Upper lobe of right lung (tissue), 1 donor: ENCODE measurements around the gene PRDX1. TPM values are rescaled to one million over a fixed set of nuclear protein-coding genes. Genes with fewer than 3 reads are reported as not detected.
"Not testable (repeated sequence)": the region's sequence is repeated elsewhere in the genome, so short reads cannot be mapped to it uniquely, and the experiment has no call there.

Source experiments
- ATAC-seq: fragments of 200-7000 bp; cut with Tn5 transposase; one replicate; pipeline ENCODE4 v1.9.1; 2020; ENCODE audit warnings: mild to moderate bottlenecking, moderate library complexity
- DNase-seq: peaks from one replicate; pipeline ENCODE4 v3.0.0-alpha.2; 2020
- H3K27ac ChIP-seq: fragments of 200-600 bp; one replicate; pipeline ENCODE4 v1.8.0; 2022
- H3K27me3 ChIP-seq: fragments of 200-600 bp; one replicate; pipeline ENCODE4 v1.8.0; 2022; ENCODE audit warnings: mild to moderate bottlenecking
- H3K36me3 ChIP-seq: fragments of 200-600 bp; one replicate; pipeline ENCODE4 v1.8.0; 2022
- H3K4me1 ChIP-seq: fragments of 200-600 bp; one replicate; pipeline ENCODE4 v1.8.0; 2022
- H3K4me3 ChIP-seq: fragments of 200-600 bp; one replicate; pipeline ENCODE4 v1.8.0; 2022; ENCODE audit warnings: mild to moderate bottlenecking
- H3K9me3 ChIP-seq: fragments of 200-600 bp; one replicate; pipeline ENCODE4 v1.8.0; 2022
- CTCF ChIP-seq: fragments of 200-600 bp; IDR thresholded peaks from one replicate; pipeline ENCODE4 v1.8.0; 2022; ENCODE audit warnings: antibody characterized with exemption
- intact Hi-C: fragments of 100-400 bp; cut with DNase I; formaldehyde crosslinking; loops from one replicate; pipeline ENCODE4 v1.11.0; 2022
- total RNA-seq: library from RNA; stranded (reverse); fragmentation: NEBNext Ultra II Directional; extraction: Animal tissue kit (Norgen Biotek cat#: 25700); gene quantifications from one replicate; pipeline ENCODE4 v1.2.1, GENCODE V29; 2021
- donor health status: DM: no; HTN: yes; CAD: no; lungs with severe emphysema.

The PRDX1 gene
- total RNA-seq, 1 donor from 2014 or later, result 401 TPM

DNA sequence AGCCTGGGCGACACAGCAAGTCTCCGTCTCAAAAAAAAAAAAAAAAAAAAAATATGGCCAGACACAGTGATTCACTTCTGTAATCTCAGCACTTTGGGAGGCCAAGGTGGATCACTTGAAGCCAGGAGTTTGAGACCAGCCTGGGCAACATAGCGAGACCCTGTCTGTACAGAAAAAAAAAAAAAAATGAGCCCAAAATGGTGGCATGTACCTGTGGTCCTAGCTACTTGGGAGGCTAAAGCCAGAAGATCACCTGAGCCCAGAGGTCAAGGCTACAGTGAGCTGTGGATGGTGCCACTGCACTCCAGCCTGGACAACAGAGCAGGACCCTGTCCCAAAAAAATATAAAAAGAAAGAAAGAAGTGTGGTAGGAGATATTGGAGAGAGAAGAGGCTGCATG lies 29.0 kb downstream of the PRDX1 start:
- Histone ChIP-seq H3K27ac (no peak overlapping the region), H3K36me3 (no peaks in the 10 kb centered on the region), H3K27me3 (no peaks in the 10 kb centered on the region), H3K4me1 (peaks cover 9% of the 10 kb centered on the region), H3K9me3 (no peaks in the 10 kb centered on the region), H3K4me3 (no peak overlapping the region)
- no peak for TF ChIP-seq CTCF
- DNase-seq (no peak), ATAC-seq (no peak)
- intact Hi-C loops, result loop anchor here (10.0 kb wide), 2 partner anchors 138 to 478 kb away; partner anchors contain the start of genes HECTD3 and UROD

- H3K9me3 ChIP-seq, result no peaks in the 10 kb centered on the region
- H3K4me3 ChIP-seq, result peak overlapping the region; percentile 81
- H3K27me3 ChIP-seq, result no peaks in the 10 kb centered on the region
- ATAC-seq, result no peak
- TF ChIP-seq CTCF, result no peak
- intact Hi-C loops, result loop anchor here (10.0 kb wide), 2 partner anchors 137 to 477 kb away; partner anchors contain the start of genes HECTD3 and UROD
- peak overlapping the region; percentile 25 for H3K27ac ChIP-seq
- H3K4me1 ChIP-seq, result peaks cover 9% of the 10 kb centered on the region
- no peak for DNase-seq
- H3K36me3 ChIP-seq, result no peaks in the 10 kb centered on the region
These were observed 30.0 kb downstream of the PRDX1 start for GRCh38 chr1:45491487-45492260.

DNA sequence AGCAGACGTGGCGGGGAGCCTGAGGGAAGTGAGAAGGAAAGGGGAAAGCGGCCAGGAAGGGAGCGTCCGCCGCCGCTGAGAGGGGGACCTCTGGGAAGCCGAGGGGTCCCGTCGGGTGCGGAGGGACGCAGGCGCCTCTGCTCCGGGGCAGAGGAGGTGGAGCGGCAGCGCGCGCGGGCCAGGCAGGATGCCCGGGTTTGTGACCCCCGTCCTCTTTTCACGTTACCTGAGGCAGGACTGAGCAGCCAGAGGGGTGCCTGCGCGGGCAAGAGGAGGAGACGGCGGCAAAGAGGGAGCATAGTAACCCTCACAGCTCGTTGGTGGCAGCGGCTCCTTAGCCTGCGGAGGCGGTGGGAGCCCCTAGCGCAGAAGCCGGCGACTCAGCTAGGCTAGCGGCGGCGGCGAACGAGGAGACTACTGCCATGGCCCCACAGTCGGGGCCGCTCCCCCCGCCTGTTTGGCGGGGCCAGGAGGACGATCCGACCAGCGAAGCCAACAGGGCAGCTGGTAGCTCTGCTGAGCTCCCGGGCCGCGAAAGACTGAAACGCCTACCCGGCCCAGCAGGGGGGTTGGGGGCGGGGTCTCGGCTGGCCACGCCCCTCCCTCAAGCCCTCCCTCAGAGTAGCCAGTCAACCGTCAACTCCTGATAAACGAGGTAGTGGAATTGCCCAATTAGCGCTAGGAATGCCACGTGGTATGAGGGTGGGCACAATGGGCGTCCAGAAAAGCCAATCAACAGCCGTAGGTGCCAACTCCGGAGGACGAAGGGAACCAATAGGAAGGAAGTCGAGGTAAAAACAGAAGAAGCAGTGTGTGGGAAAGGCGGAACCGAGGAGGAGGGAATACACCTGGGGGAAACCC lies 30.8 kb downstream of the PRDX1 start, which contains the start of gene TESK2:
TSS of gene TESK2 (minus strand) at position 538 of the 861 bp plus-strand sequence. CDS start 33,378 bp downstream, outside the sequence.
- DNase-seq, result peak; percentile 97
- intact Hi-C loops, result loop anchor here (10.0 kb wide), 2 partner anchors 136 to 476 kb away; partner anchors contain the start of genes HECTD3 and UROD
- peak; percentile 14 for TF ChIP-seq CTCF
- Histone ChIP-seq H3K9me3 (no peaks in the 10 kb centered on the region), H3K36me3 (no peaks in the 10 kb centered on the region), H3K27ac (peak within 1 kb of the TSS; percentile 74), H3K27me3 (no peaks in the 10 kb centered on the region), H3K4me1 (peaks cover 9% of the 10 kb centered on the region), H3K4me3 (peak within 1 kb of the TSS; percentile 81)
- peak; percentile 98 for ATAC-seq

DNA sequence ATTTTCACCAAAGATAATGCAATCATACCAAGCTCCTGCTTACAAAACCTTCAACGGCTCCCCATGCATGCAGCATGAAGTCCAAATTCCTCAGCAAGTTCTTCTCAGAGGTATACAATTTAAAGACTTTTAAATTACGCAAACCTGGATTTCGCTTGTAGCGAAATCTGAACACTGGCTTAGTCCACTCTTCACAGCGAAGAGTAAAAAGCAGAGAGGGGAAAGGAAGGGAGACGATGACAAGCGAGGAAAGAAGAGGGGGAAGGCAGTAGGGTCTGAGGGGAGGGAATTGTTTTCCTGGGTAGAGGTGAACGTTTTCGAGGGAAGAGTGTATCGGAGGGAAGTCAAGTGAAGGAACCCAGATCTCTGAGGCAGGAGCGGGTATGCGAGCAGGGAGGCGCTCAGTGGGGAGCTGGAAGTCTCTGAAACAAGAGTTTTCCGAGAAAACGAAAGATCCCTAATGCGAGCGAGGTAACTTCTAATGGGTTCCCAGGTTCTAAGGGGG lies 31.5 kb downstream of the PRDX1 start:
- intact Hi-C loops, result loop anchor here (10.0 kb wide), 2 partner anchors 135 to 475 kb away; partner anchors contain the start of genes HECTD3 and UROD
- no peak for TF ChIP-seq CTCF
- Histone ChIP-seq H3K36me3 (no peaks in the 10 kb centered on the region), H3K4me3 (peak overlapping the region; percentile 81), H3K27ac (peak overlapping the region; percentile 74), H3K4me1 (peaks cover 9% of the 10 kb centered on the region), H3K27me3 (no peaks in the 10 kb centered on the region), H3K9me3 (no peaks in the 10 kb centered on the region)
- ATAC-seq, result no peak
- DNase-seq, result no peak

DNA sequence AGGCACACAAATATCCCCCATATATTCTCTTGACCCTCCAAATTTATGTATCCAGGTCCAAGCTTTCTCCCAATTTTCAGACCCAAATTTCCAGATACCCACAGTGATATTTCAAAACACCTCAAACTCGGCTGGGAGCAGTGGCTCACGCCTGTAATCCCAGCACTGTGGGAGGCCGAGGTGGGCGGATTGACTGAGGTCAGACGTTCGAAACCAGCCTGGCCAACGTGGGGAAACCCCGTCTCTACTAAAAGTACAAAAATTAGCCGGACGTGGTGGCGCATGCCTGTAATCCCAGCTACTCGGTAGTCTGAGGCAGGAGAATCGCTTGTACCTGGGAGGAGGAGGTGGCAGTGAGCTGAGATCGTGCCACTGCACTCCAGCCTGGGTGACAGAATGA lies 32.3 kb downstream of the PRDX1 start:
- ATAC-seq, H3K4me1 ChIP-seq, H3K27me3 ChIP-seq, intact Hi-C loops, H3K27ac ChIP-seq, H3K9me3 ChIP-seq, H3K36me3 ChIP-seq: not testable (repeated sequence)
- DNase-seq, result peak; percentile 64
- peak overlapping the region; percentile 81 for H3K4me3 ChIP-seq
